GM18907 (cell line): ENCODE measurements around the gene ARID1B.
A peak's percentile ranks its signal among the peaks of the same experiment; 100 is the strongest.
"Not testable (repeated sequence)": the region's sequence is repeated elsewhere in the genome, so short reads cannot be mapped to it uniquely, and the experiment has no call there.

Experiments
- ATAC-seq: cut with Tn5 transposase; IDR thresholded peaks from one replicate; pipeline ENCODE4 v1.9.1; 2021; ENCODE audit warnings: mild to moderate bottlenecking, moderate library complexity; ENCODE audit not compliant: unreplicated experiment

Gene ARID1B

DNA sequence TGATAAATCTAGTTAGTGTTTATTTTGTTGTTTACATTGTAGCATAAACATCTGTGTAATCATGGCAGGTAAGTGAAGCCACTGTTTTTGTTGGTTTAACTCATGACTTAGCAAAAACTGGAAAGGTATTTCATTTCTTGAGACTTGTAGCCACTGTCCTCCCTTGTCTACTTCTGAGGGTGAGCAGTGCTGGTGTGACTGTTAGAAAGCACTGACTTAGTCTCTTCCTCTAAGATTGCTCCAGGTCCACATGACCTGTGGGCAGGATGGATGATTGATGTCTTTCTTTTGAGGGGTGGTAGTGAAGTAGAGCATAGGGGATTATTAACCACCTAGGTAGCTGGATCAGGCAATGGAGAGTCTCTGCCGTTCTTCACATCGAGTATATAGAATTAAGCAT lies 203.8 kb downstream of the ARID1B start:
- no peak for ATAC-seq

GRCh38 chr6:156982168-156982567 lies 205.0 kb downstream of the ARID1B start:
- no peak for ATAC-seq

DNA sequence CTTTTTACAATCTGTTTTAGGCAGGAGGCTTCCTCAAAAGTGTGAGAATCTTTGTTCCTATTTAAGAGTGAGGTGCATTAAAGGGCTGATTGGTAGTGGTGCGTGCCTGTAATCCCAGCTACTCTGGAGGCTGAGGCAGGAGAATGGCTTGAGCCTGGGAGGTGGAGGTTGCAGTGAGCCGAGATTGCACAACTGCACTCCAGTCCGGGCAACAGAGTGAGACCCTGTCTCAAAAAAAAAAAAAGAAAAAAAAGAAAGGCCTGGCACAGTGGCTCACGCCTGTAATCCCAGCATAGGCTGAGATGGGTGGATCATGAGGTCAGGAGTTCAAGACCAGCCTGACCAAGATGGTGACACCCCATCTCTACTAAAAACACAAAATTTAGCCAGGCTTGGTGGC lies 205.7 kb downstream of the ARID1B start:
- ATAC-seq = not testable (repeated sequence)

DNA sequence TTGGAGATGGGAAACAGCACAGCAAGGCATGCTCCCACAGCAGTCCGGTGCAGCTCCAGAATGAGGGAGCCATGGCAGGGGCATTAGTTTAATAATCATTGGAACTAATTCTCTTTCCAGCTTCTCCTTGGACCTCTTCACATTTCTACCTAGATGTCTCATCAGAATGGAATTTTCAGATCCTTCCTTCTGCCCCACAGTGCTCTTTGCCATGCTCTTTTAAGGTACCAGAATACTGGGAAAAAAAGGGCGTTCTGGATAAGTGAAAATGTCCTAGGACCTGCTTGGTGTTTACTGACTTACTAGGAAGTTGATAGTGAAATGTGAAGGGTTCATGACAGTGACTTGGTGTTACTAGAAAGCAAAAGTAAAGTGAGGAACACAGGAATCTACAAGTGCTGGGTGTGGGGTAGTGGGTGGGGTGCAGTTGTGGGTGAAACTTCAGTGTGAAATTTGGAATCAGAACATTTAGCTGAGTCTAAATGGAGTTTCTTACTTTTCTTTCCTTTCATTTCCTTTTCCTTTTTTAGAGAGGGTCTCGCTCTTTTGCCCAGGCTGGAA lies 207.1 kb downstream of the ARID1B start:
- no peak for ATAC-seq

GRCh38 chr6:156985309-156985708 lies 208.1 kb downstream of the ARID1B start:
- no peak for ATAC-seq

DNA sequence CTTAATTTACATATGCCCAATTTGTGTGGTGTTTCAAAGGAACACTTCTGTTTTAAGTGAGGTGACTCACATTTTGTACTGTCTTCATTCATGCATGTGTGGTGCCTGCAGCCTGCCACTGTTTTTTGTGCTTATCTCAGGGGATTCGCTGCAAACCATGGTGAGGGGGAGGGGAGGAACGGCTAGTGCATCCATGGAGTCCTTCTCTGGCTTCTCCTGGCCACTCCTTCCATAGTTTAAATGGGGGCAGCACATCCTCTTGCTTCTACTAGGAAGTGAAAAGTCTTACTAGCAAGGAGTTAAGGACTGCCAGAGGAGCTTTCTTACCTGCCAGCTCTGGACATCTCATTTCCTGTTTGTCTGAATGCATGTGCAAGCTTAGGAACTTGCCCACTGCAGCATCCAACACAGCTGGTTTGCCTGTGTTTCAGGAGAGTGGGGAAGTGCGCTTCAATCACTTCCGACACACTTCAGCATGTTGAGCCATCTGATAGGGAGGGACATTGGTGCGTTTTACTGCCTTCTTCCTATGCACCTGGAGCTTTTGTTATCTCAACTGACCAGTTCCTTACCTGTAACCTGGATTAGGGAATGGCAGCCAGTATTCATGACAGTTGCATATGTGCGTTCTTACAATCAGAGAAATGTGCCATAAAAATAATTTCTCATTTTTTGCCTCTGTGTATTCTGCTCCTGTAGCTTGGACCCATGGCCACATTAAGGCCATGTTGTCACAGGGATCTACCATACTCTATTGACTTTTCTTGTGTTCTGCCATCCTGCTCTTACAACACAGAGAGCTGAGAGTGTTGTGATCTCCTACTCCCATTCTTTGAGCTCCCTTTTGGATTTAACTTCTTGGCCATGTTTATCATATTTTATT lies 211.3 kb downstream of the ARID1B start:
- ATAC-seq = peak; percentile 80

GRCh38 chr6:156989159-156989806 lies 212.1 kb downstream of the ARID1B start:
- ATAC-seq = no peak

DNA sequence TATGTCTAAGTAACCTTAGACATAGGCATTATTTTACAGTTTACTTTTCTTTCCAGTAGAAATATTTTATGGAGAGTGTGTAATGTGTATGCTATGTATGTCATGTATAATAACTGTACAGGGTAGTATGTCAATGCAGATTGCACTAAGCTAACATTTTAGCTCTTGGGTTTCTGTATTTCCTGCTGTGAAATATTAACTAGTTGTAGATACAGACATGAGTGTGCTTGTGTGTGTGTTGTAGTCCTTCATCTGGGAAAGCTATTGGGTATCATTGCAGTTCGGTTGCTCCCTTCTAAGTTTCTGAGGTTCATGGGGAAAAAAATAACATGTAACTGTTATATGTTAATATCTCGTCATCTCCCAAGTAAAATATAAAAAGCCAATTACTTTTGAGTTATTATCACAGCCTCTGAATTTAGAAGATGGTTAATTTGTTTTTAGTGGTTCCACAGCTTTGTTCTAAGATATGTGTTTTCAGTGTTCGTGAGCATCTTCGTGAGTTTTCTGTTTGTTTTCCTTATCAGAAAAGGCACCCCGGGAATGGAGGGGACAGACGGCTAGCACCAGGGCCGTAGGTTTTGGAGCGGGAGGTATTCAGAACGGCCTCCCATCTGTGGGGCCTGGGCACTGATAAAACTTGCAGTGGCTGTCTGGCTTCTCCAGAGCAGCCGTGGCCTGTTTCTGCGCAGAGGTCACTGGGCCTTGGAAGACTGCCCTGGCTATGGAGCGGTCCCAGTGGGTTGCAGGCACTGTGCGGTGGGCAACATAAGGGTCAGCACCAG lies 215.0 kb downstream of the ARID1B start:
- peak; percentile 39 for ATAC-seq

DNA sequence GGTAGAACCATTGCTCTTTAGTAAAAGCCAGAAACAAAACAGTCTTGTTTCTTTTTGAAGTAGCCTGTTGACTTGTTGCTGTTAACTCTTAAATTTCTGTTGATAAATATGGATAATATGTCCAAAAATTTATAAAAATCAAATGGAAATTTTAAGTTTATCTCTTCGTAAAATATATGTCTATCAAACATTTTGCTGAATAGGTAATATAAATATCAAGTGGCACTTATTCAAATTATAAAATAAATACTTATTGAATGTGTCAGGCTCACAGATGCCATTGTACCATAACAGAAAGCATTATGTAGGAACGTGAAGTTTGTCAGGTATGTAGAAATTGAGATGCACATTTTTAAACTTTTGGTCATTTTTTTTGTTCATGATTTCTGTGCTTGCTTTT lies 216.5 kb downstream of the ARID1B start:
- no peak for ATAC-seq

DNA sequence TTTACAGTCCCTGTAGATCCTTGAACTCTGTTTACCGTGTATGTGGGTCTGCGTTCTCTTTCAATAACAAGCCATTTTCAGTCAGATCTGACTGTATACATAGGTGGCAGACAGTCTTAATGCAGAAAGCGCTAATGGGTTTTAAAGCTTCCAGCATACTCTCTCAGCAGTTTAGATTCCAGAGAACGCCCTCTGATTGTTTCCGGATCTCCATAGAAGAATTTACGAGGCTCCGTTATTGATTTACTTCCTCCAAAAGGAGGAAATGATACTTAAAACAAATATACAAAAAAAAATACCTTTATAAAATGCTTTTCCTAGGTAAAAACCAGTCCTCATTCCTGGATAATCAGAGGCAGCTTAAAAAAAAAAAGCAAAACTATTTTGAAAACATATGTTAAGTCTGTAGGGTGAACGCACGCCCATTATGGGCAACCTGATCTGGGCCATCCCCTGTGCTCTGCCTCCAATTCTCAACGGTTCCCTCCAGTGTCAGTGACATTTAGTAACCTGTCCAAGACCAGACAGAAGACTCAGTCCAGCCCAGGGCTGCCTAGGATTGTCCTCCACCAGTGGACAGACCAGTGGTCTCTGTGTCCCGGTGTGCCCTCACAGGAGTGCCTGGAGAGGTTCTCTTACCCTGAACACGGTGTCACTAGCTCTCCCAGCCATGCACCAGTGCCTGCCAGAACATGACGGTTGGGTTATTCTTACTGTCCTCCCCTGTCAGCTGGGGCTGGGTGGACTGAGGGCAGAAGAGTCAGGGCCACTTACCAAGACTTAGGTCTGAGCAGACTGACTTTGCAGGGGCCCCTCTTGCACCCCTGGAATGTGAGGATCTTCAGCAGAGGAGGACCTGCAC lies 217.3 kb downstream of the ARID1B start:
- no peak for ATAC-seq

DNA sequence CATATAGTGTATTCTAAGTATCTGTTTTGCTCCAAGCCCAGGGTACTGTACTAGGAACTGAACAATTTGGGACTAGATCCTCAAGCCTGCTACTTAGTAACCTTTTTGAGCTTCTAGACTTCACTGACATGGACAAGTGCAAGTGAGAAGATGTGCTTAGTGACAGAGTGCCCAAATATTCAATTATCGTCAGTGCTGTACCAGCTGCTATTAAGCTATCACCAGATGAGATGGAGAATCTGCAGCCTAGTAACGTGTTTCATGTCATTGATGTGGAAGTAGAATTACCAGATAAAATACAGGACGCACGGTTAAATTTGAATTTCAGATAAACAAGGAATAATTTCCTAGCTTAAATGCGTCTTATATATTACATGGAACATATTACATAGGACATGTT lies 218.3 kb downstream of the ARID1B start:
- no peak for ATAC-seq

DNA sequence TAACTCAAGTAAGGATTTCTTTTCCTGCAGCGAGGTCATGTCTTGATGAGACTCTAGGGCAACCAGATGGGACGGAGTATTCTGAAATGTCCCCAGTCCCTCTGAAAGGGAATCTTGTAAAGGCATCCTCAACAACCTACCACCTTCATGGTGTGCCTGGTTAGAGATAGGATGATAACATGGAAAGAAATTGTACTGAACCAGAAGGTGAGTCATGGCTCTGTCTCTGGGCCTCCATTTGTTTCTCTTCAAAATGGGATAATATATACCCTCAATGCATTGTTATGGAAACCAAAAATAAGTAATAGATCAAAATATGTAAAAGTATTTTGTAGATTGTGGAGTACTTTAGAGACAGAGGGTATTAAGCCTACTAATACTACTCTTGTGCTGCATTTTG lies 219.1 kb downstream of the ARID1B start:
- no peak for ATAC-seq

DNA sequence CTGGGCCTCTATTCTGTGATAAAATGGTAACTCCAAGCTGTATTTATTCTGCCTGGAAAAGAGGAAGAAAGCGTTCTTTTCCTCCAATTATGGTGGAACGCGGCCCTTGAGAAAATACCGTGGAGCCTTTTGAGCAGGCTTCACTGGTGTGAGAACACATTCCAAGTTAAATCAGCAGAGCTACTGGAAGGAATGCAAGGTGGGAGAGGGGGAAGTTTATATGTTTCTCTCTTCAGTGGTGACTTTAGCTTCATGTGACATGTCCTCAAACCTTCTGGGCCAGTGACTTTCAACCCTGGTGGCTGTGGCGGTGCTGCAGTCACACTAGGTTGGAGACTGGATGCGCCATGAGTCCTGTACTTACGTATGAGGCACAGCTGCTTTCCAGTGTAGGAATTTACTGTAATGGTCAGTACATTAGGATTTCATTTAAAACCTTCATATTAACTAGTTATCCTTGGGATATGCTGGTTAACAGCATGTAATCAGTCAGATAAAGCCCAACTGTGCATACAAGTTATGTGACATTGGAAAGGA lies 221.7 kb downstream of the ARID1B start:
- no peak for ATAC-seq

- ATAC-seq = no peak
These were observed 222.6 kb downstream of the ARID1B start for GRCh38 chr6:156999762-157000161.

DNA sequence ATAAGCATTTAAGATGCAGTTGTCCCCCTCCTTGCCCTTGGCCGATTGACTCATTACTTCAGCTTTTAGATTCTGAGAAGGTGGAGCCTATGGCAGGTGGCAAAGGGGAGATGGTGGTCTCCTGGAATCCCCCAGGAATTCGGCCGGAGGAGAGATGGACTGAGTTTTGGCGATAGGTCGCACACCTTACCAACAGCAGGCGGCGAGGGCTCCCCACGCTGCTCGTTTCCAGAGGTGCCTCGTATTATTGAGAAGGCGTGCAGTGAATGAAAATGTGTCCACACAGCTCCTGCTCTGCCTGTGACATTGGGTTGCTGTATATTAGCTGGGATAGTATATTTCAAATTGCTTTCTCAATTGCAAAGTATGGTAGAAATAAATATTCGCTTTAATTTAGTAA lies 224.5 kb downstream of the ARID1B start:
- ATAC-seq = no peak

GRCh38 chr6:157002774-157003173 lies 225.6 kb downstream of the ARID1B start:
- ATAC-seq = no peak

GRCh38 chr6:157005940-157006339 lies 228.8 kb downstream of the ARID1B start:
- ATAC-seq = no peak

DNA sequence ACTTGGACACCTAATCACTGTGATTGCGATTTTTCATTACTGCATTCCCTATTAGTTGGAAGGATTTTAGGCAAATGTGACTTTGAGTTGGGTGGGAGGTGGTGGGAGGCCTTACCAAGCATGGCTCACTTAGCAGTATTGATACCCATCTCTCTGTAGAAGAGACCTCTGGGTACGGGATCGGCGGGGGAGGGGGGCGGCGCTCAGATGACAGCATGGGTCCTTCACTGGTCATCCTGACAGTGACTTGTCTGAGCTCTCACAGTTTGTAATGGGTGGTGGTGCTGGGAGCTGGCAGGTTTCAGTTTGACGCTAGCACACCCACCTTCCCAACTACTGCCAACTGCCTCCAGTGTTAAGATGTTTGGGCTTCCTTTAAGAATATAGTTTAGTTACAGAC lies 231.4 kb downstream of the ARID1B start:
- ATAC-seq = no peak

DNA sequence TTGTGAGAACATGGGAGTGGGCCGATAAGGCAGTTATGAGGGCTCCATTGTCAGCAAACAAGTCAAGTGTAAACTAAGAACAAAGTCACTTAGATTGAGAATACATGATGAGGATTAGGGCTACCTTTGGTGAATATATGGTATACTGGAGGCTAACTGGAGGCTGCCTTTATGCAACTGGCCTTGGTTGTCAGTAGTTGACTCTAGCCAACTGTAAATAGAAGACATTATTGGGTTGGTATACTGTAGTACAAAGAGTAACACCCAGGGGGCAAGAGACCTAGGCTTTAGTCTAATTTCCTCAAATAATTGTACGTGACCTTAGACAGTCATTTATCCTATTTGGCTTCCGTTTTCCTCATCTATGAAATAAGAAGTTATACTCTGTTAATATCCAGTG lies 235.2 kb downstream of the ARID1B start:
- no peak for ATAC-seq

DNA sequence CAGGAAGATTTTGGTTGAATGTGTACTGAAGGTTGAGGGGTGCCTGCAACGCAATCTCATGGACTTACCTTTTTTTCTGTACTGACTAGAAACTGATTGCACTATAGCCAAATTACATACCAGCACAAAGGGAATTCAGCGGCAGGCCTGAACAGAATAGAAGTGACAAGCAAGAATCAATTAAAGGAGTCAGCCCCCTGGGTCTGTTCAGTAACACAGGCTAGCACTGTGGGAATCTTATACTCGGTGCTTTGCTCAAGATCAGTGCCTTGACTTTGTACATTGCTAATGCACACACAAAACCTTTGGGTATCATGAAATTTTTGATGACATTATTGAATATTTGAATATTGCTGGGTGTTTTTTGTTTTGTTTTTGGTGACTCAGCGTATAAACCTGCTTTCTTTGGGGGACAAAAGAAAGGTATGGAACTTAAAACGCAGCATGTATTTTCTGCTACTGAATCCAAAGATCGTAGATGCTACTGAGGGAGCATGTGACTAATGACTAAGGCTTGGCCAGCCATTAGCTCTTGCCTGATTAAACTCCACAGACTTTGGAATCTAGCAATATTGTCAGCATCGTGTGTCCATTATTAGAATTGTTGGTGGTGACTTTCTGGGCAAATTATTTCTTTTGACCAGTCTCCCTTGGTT lies 236.6 kb downstream of the ARID1B start:
- ATAC-seq = no peak
